H1 (cell line): Measurements from ENCODE around the gene GCNA. TPM values are rescaled to one million over a fixed set of nuclear protein-coding genes. Genes with fewer than 3 reads are reported as not detected.

Source experiments
- CTCF ChIA-PET: fragments of 300-600 bp; sonication (Branson Sonifier 250); formaldehyde crosslinking; loops from one replicate; lab custom pipeline; 2021; ENCODE audit not compliant: partially characterized antibody; lab: Charles Lee
- POLR2A ChIA-PET: fragments of 300-600 bp; sonication (Branson Sonifier 250); formaldehyde crosslinking; loops from one replicate; lab custom pipeline; 2021; ENCODE audit warnings: inconsistent platforms; ENCODE audit not compliant: partially characterized antibody; lab: Charles Lee
- DNase-seq, 2 experiments: peaks; one replicate each; pipeline versions ENCODE4 v3.0.0 to v3.0.0-alpha.2; 2010 to 2022; ENCODE audit warnings: low spot score in 2 of 2, low read depth in 1 of 2, mixed read lengths in 1 of 2
- FAIRE-seq: peaks from 2 replicates; lab custom pipeline; 2011; peaks lifted over from hg19 to GRCh38; lab: Jason Lieb, UNC
- H2AFZ ChIP-seq: 2 replicates; pipeline ENCODE4 v1.8.1; 2012; ENCODE audit warnings: low read length, inconsistent platforms
- H2AK5ac ChIP-seq: 2 replicates; pipeline ENCODE4 v1.6.1; 2013; ENCODE audit warnings: low read depth, low read length
- H2BK120ac ChIP-seq: replicated peaks from 2 replicates; pipeline ENCODE3; 2013; ENCODE audit warnings: low read depth, low read length, inconsistent platforms
- H2BK12ac ChIP-seq: 2 replicates; pipeline ENCODE4 v1.6.1; 2013; ENCODE audit warnings: low read depth, low read length
- H2BK15ac ChIP-seq: 2 replicates; pipeline ENCODE4 v1.6.1; 2013; ENCODE audit warnings: low read length
- H2BK20ac ChIP-seq: 2 replicates; pipeline ENCODE4 v1.6.1; 2013; ENCODE audit warnings: low read length
- H2BK5ac ChIP-seq: 2 replicates; pipeline ENCODE4 v1.6.1; 2013; ENCODE audit warnings: low read depth, low read length
- H3K14ac ChIP-seq: 2 replicates; pipeline ENCODE4 v1.6.1; 2013; ENCODE audit warnings: inconsistent platforms; ENCODE audit not compliant: insufficient read length
- H3K18ac ChIP-seq: 2 replicates; pipeline ENCODE4 v1.6.1; 2013; ENCODE audit warnings: low read length; ENCODE audit errors: extremely low read depth
- H3K23ac ChIP-seq: 2 replicates; pipeline ENCODE4 v1.6.1; 2013; ENCODE audit warnings: inconsistent platforms; ENCODE audit not compliant: insufficient read length
- H3K23me2 ChIP-seq: 2 replicates; pipeline ENCODE4 v1.6.1; 2013; ENCODE audit warnings: low read depth, low read length
- H3K27ac ChIP-seq: 2 replicates; pipeline ENCODE4 v1.6.1; 2011; ENCODE audit warnings: low read depth, low read length, inconsistent platforms
- H3K27me3 ChIP-seq, 4 experiments: replicated peaks in 1 of 4; 1 replicate in 1 of 4; 2 replicates in 3 of 4; pipeline versions ENCODE4 v1.6.1 to v1.8.1; 2011 to 2013; ENCODE audit warnings: low read length in 3 of 4, mild to moderate bottlenecking in 3 of 4, inconsistent platforms in 2 of 4, mixed read lengths in 2 of 4, moderate library complexity in 1 of 4; ENCODE audit not compliant: control insufficient read depth in 3 of 4, insufficient read depth in 3 of 4; ENCODE audit errors: extremely low read depth in 1 of 4
- H3K36me3 ChIP-seq, 4 experiments: 2 replicates each; pipeline versions ENCODE4 v1.6.1 to v1.8.1; 2011 to 2013; ENCODE audit warnings: mild to moderate bottlenecking in 4 of 4, low read length in 3 of 4, moderate library complexity in 2 of 4, control low read depth in 1 of 4, inconsistent platforms in 1 of 4; ENCODE audit not compliant: insufficient read depth in 4 of 4, control insufficient read depth in 2 of 4
- H3K4ac ChIP-seq: replicated peaks from 2 replicates; pipeline ENCODE3; 2013; ENCODE audit warnings: low read length, low read depth, mixed read lengths, inconsistent platforms; ENCODE audit not compliant: insufficient read length
- H3K4me1 ChIP-seq, 4 experiments: replicated peaks in 1 of 4; 1 replicate in 1 of 4; 2 replicates in 3 of 4; pipeline versions ENCODE4 v1.6.1 to v1.8.1; 2011 to 2013; ENCODE audit warnings: low read length in 3 of 4, inconsistent platforms in 2 of 4, mixed read lengths in 1 of 4; ENCODE audit not compliant: insufficient read depth in 4 of 4, control insufficient read depth in 3 of 4
- H3K4me2 ChIP-seq, 2 experiments: 2 replicates each; pipeline versions ENCODE4 v1.6.1 to v1.8.1; 2011 to 2013; ENCODE audit warnings: low read depth in 2 of 2, low read length in 2 of 2, control low read depth in 1 of 2, inconsistent platforms in 1 of 2, mild to moderate bottlenecking in 1 of 2; ENCODE audit not compliant: insufficient read depth in 1 of 2
- H3K4me3 ChIP-seq, 4 experiments: fragments of 200-600, 300-600 bp in 1 of 4; sonication (generic), shearing (Covaris generic), sonication (Bioruptor Twin) in 1 of 4; 2 replicates each; pipeline versions ENCODE4 v1.5.1 to v1.8.1; 2011 to 2016; ENCODE audit warnings: low read length in 4 of 4, low read depth in 3 of 4, control low read depth in 2 of 4, inconsistent platforms in 2 of 4, mild to moderate bottlenecking in 2 of 4, mixed read lengths in 1 of 4, moderate library complexity in 1 of 4; ENCODE audit not compliant: insufficient read depth in 2 of 4; ENCODE audit errors: extremely low read depth in 1 of 4
- H3K56ac ChIP-seq: replicated peaks from 2 replicates; pipeline ENCODE3; 2013; ENCODE audit warnings: low read depth, mild to moderate bottlenecking, mixed read lengths, low read length, inconsistent platforms; ENCODE audit not compliant: insufficient read length
- H3K79me1 ChIP-seq: 2 replicates; pipeline ENCODE4 v1.6.1; 2013; ENCODE audit warnings: low read depth, low read length, control low read depth
- H3K79me2 ChIP-seq, 2 experiments: 2 replicates each; pipeline versions ENCODE4 v1.6.1 to v1.8.1; 2012 to 2013; ENCODE audit warnings: low read length in 2 of 2, mild to moderate bottlenecking in 2 of 2, inconsistent platforms in 1 of 2; ENCODE audit not compliant: insufficient read depth in 2 of 2, control insufficient read depth in 1 of 2
- H3K9ac ChIP-seq, 4 experiments: replicated peaks in 1 of 4; 1 replicate in 1 of 4; 2 replicates in 3 of 4; pipeline versions ENCODE4 v1.6.1 to v1.8.1; 2011 to 2013; ENCODE audit warnings: low read depth in 3 of 4, low read length in 3 of 4, control low read depth in 2 of 4, mild to moderate bottlenecking in 2 of 4, moderate library complexity in 2 of 4, inconsistent platforms in 1 of 4; ENCODE audit errors: extremely low read depth in 1 of 4
- H3K9me3 ChIP-seq, 2 experiments: 2 replicates each; pipeline versions ENCODE4 v1.6.1 to v1.8.1; 2012 to 2013; ENCODE audit warnings: mild to moderate bottlenecking in 2 of 2, moderate library complexity in 2 of 2, control low read depth in 1 of 2, inconsistent platforms in 1 of 2, low read depth in 1 of 2, low read length in 1 of 2, mixed read lengths in 1 of 2; ENCODE audit not compliant: insufficient read depth in 2 of 2
- H4K20me1 ChIP-seq, 2 experiments: replicated peaks in 1 of 2; 2 replicates each; pipeline versions ENCODE3 to v1.8.1; 2011 to 2013; ENCODE audit warnings: inconsistent platforms in 2 of 2, low read length in 2 of 2, mild to moderate bottlenecking in 1 of 2; ENCODE audit not compliant: insufficient read depth in 2 of 2, control insufficient read depth in 1 of 2
- H4K5ac ChIP-seq: 2 replicates; pipeline ENCODE4 v1.6.1; 2013; ENCODE audit warnings: low read length, low read depth, mixed read lengths, inconsistent platforms; ENCODE audit not compliant: insufficient read length
- H4K8ac ChIP-seq: 2 replicates; pipeline ENCODE4 v1.8.0; 2013; ENCODE audit warnings: mild to moderate bottlenecking, moderate library complexity, low read length, inconsistent platforms; ENCODE audit not compliant: insufficient read depth; ENCODE audit errors: extremely low read depth
- H4K91ac ChIP-seq: replicated peaks from 2 replicates; pipeline ENCODE3; 2013; ENCODE audit warnings: low read length, mixed read lengths, inconsistent platforms; ENCODE audit not compliant: insufficient read length
- BCL11A ChIP-seq, 2 experiments: IDR thresholded peaks; one replicate each; pipeline ENCODE4 v1.6.1; 2011; ENCODE audit warnings: low read depth in 2 of 2, low read length in 2 of 2, mild to moderate bottlenecking in 2 of 2
- CHD2 ChIP-seq: IDR thresholded peaks from 2 replicates; pipeline ENCODE4 v1.6.1; 2012; ENCODE audit warnings: low read length, improper control_type of control experiment
- CTBP2 ChIP-seq: IDR thresholded peaks from 2 replicates; pipeline ENCODE4 v1.7.0; 2011; ENCODE audit warnings: borderline replicate concordance, mild to moderate bottlenecking, moderate library complexity, mixed read lengths, low read length; ENCODE audit not compliant: insufficient read depth, insufficient read length
- EZH2 ChIP-seq: fragments of 200-600 bp; sonication (generic); IDR thresholded peaks from 2 replicates; pipeline ENCODE4 v1.7.1; 2012; ENCODE audit warnings: low read depth, mild to moderate bottlenecking, moderate library complexity, low read length, inconsistent platforms; ENCODE audit not compliant: severe bottlenecking
- GTF2F1 ChIP-seq: IDR thresholded peaks from 2 replicates; pipeline ENCODE4 v1.6.1; 2012; ENCODE audit warnings: low read depth, low read length, improper control_type of control experiment, borderline replicate concordance
- SIN3A ChIP-seq, 2 experiments: IDR thresholded peaks in 1 of 2; conservative IDR thresholded peaks in 1 of 2; 2 replicates each; pipeline ENCODE4 v1.6.1; 2011 to 2012; ENCODE audit warnings: low read length in 2 of 2, improper control_type of control experiment in 1 of 2, low read depth in 1 of 2, mild to moderate bottlenecking in 1 of 2
- SIRT6 ChIP-seq: IDR thresholded peaks from one replicate; pipeline ENCODE4 v1.7.1; 2012; ENCODE audit warnings: low read length, inconsistent platforms
- SIX5 ChIP-seq: IDR thresholded peaks from 2 replicates; pipeline ENCODE4 v1.6.1; 2011; ENCODE audit warnings: mild to moderate bottlenecking, low read depth, low read length
- SP4 ChIP-seq: IDR thresholded peaks from 2 replicates; pipeline ENCODE4 v1.6.1; 2012; ENCODE audit warnings: low read length, inconsistent platforms
- WGBS, 2 experiments: shearing (Covaris generic) in 1 of 2; methylation state at CpG; one replicate each; pipeline versions ENCODE4 v1.1.6 to v1.1.7; 2013 to 2015; ENCODE audit warnings: low lambda C conversion rate in 2 of 2, mixed read lengths in 2 of 2, inconsistent platforms in 1 of 2, low coverage in 1 of 2, missing lambda C conversion rate in 1 of 2; ENCODE audit not compliant: insufficient replicate concordance in 2 of 2, insufficient coverage in 1 of 2, insufficient read length in 1 of 2; ENCODE audit errors: extremely low coverage in 1 of 2, missing lambda C conversion rate in 1 of 2; 5-methylcytosine and 5-hydroxymethylcytosine counted together
- polyA plus RNA-seq, 7 experiments: library from polyadenylated mRNA; depleted of rRNA in 3 of 7; stranded (reverse) in 5 of 7; unstranded in 2 of 7; fragments of >200 nt in 5 of 7; fragments of 200-250 nt in 2 of 7; gene quantifications; 1 replicate in 5 of 7; 2 replicates in 1 of 7; 4 replicates in 1 of 7; pipeline versions ENCODE4 v1.2.1 to v1.2.3, GENCODE V29; 2011 to 2013; ENCODE audit warnings: missing spikeins in 2 of 7, mixed read lengths in 2 of 7
- total RNA-seq: library from RNA; stranded (reverse); fragmentation: NEBNext Ultra II Directional; extraction: Animal tissue kit (Norgen Biotek cat#: 25700); gene quantifications from 2 replicates; pipeline ENCODE4 v1.2.1, GENCODE V29; 2021
- TF ChIP-seq, protein P1 (sequence below): IDR thresholded peaks from 2 replicates; pipeline ENCODE4 v1.6.1; 2011; ENCODE audit warnings: low read depth, mild to moderate bottlenecking, low read length; ENCODE audit not compliant: insufficient read depth

Gene GCNA
- total and polyA plus RNA-seq, 2 of the 8 experiments (the other 6 are each of a cell fraction or from before 2014, with no cell fraction given), result 0.41 to 0.95 TPM

DNA sequence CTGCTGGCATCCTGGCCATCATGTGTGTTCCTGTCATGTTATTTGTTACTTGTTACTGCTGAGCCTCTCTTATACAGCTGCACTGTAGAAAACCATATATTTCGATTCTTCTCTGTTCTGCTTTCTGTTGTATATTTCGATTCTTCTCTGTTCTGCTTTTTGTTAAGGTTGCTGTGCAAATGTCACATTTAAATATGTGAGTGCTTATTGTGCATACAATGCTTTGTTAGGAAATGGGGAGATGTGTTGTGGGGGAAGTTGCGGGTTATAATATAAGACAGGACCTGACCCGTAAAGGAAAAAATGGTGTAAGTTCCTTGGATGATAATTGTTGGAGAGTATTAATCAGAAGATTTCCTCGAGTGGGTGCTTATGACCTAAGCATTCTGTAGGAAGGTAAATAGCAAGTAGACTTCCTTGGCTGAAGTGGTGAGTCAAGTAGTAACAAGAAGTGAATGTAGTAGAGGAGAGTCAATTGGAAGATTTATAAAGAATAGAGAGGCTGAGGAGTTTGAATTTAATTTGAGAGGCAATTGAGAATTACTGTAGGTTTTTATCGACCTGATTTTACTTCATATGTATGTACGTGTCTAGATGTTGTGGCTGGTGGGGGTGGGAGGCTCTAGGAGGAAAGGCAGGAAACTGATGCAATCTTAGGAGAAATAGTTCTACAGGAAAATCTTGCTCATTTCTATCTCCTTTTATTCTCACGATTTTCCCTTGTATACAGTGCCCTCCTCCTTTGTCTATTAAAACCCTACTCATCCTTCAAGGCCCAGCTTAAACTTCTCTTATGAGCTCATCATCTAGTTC, 36.8 kb upstream of the GCNA start:
- no peak overlapping the region for H2AK5ac ChIP-seq
- no peak overlapping the region for H3K23ac ChIP-seq
- no peak overlapping the region for H4K5ac ChIP-seq
- peak overlapping the region in 1 of 4 experiments; percentile 49; a peak in 1 of 7 replicates for H3K9ac ChIP-seq
- H2BK20ac ChIP-seq, result no peak overlapping the region
- peaks cover 0 to 55% (median 7%) of the 10 kb centered on the region in 4 experiments; a peak in 5 of 8 replicates for H3K36me3 ChIP-seq
- peaks cover 0 to 4% (median 1%) of the 10 kb centered on the region in 4 experiments; a peak in 2 of 7 replicates for H3K4me1 ChIP-seq
- no peak overlapping the region for H2BK12ac ChIP-seq
- no peak overlapping the region for H2BK15ac ChIP-seq
- H3K9me3 ChIP-seq, result no peaks in the 10 kb centered on the region
- H2BK120ac ChIP-seq, result no peak overlapping the region
- CTCF ChIA-PET, result interaction anchor here (0.7 kb wide), 1 partner anchor 632 kb away, joined by 3 read pairs; no protein-coding TSS in a partner anchor
- no peak overlapping the region for H2BK5ac ChIP-seq
- no peak overlapping the region for H3K4me3 ChIP-seq
- WGBS, 2 experiments, result 88% methylated on average over 8 of the region's 8 CpGs; no CpG with 5 or more reads in 1 of the 2 experiments
- no peak overlapping the region for H3K56ac ChIP-seq
- H3K27me3 ChIP-seq, result no peaks in the 10 kb centered on the region
- H2AFZ ChIP-seq, result no peak overlapping the region
- peak overlapping the region in 1 of 2 experiments; percentile 2; a peak in 1 of 4 replicates for H3K4me2 ChIP-seq
- no peaks in the 10 kb centered on the region for H3K23me2 ChIP-seq
- peaks cover 21 to 99% of the 10 kb centered on the region in 2 experiments for H3K79me2 ChIP-seq
- no peak overlapping the region for H3K27ac ChIP-seq
- no peak overlapping the region for H3K4ac ChIP-seq
- no peak overlapping the region for H3K18ac ChIP-seq
- no peak overlapping the region for H3K14ac ChIP-seq
- DNase-seq (no peak), FAIRE-seq (no peak)
- H4K91ac ChIP-seq, result no peak overlapping the region
- POLR2A ChIA-PET, result interaction anchor here (0.6 to 7.0 kb wide), 2 partner anchors 8 to 106 kb away, joined by 3 to 60 read pairs; partner anchors contain the start of gene OGT
- no peaks in the 10 kb centered on the region for H3K79me1 ChIP-seq
- H4K20me1 ChIP-seq, result peaks cover 14 to 22% of the 10 kb centered on the region in 2 experiments
- no peak overlapping the region for H4K8ac ChIP-seq
- TF ChIP-seq SP4, result no peak
- no peak for TF ChIP-seq SIN3A (conservative IDR thresholded peaks at IDR 0.05 in 1 of 2, IDR thresholded peaks at IDR 0.05 in 1 of 2; ENCODE audit: low read depth in 1 of 2, low read length in 2 of 2)
- TF ChIP-seq CTBP2, result no peak
- no peak for TF ChIP-seq EZH2
- no peak for TF ChIP-seq SIRT6
- TF ChIP-seq, protein P1, sequence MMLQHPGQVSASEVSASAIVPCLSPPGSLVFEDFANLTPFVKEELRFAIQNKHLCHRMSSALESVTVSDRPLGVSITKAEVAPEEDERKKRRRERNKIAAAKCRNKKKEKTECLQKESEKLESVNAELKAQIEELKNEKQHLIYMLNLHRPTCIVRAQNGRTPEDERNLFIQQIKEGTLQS, result no peak
- no peak for TF ChIP-seq SIX5
- TF ChIP-seq CHD2, result no peak
- no peak for TF ChIP-seq BCL11A (IDR thresholded peaks at IDR 0.05; ENCODE audit: low read depth in 2 of 2, low read length in 2 of 2)
- no peak for TF ChIP-seq GTF2F1
